Amniotic stem cell (primary cell): Measurements from ENCODE around the gene BIRC6.
"Not testable (repeated sequence)": the region's sequence is repeated elsewhere in the genome, so short reads cannot be mapped to it uniquely, and the experiment has no call there.

Source experiments
- DNase-seq: peaks from one replicate; lab custom pipeline; 2025; lab: John Stamatoyannopoulos, UW

The BIRC6 gene, protein sequence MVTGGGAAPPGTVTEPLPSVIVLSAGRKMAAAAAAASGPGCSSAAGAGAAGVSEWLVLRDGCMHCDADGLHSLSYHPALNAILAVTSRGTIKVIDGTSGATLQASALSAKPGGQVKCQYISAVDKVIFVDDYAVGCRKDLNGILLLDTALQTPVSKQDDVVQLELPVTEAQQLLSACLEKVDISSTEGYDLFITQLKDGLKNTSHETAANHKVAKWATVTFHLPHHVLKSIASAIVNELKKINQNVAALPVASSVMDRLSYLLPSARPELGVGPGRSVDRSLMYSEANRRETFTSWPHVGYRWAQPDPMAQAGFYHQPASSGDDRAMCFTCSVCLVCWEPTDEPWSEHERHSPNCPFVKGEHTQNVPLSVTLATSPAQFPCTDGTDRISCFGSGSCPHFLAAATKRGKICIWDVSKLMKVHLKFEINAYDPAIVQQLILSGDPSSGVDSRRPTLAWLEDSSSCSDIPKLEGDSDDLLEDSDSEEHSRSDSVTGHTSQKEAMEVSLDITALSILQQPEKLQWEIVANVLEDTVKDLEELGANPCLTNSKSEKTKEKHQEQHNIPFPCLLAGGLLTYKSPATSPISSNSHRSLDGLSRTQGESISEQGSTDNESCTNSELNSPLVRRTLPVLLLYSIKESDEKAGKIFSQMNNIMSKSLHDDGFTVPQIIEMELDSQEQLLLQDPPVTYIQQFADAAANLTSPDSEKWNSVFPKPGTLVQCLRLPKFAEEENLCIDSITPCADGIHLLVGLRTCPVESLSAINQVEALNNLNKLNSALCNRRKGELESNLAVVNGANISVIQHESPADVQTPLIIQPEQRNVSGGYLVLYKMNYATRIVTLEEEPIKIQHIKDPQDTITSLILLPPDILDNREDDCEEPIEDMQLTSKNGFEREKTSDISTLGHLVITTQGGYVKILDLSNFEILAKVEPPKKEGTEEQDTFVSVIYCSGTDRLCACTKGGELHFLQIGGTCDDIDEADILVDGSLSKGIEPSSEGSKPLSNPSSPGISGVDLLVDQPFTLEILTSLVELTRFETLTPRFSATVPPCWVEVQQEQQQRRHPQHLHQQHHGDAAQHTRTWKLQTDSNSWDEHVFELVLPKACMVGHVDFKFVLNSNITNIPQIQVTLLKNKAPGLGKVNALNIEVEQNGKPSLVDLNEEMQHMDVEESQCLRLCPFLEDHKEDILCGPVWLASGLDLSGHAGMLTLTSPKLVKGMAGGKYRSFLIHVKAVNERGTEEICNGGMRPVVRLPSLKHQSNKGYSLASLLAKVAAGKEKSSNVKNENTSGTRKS (N-terminal part only)

GRCh38 chr2:32356681-32357317 is at the start of gene BIRC6:
TSS of gene BIRC6 (plus strand) at chr2:32357023. CDS start at chr2:32357162, 139 bp downstream.
- DNase-seq = peak; percentile 93

DNA sequence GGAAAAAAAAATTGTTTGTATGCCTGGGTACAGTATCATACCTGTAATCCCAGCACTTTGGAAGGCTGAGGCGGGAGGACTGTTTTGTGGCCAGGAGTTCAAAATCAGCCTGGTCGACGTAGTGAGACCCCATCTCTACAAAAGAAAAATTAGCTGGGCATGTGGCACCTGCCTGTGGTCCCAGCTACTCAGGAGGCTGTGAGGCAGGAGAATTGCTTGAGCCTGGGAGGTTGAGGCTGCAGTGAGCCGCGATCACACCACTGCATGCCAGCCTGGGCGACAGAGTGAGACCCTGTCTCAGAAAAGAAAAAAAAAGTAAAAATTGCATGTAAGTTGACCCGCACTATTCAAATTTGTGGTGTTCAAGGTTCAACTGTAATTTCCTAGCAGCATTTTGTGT is 46.2 kb upstream of the BIRC6 start:
- no peak for DNase-seq

DNA sequence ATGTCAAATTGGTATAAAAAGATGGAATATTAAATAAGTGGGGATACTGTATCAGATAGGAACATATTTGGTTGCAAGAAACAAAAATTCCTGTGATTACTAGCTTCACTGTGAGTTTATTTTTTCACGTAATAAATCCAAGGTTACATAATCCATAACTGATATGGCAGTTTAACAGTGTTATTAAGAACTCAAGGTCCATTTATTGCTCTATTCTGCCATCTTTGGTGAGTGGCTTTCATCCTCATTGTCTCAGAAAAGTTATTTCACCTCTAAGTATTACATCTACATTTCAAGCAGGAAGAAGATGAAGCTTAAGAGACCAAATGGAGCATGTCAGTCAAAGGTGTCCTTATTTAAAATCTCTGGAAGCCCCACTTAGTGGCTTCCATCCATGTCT is 41.9 kb upstream of the BIRC6 start:
- DNase-seq = no peak

DNA sequence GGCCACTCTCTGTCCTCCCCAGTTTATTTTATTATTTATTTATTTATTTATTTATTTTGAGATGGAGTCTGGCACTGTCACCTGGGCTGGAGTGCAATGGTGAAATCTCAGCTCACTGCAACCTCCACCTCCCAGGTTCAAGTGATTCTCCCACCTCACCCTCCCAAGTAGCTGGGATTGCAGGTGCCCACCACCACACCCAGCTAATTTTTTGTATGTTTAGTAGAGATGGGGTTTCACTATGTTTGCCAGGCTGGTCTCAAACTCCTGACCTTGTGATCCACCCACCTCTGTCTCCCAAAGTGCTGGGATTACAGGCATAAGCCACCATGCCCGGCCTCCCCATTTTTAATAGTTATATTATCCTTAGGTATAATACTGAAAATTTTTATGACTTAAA is 28.1 kb upstream of the BIRC6 start:
- DNase-seq = not testable (repeated sequence)

- not testable (repeated sequence) for DNase-seq
These were observed 27.4 kb upstream of the BIRC6 start for GRCh38 chr2:32329180-32329980.

DNA sequence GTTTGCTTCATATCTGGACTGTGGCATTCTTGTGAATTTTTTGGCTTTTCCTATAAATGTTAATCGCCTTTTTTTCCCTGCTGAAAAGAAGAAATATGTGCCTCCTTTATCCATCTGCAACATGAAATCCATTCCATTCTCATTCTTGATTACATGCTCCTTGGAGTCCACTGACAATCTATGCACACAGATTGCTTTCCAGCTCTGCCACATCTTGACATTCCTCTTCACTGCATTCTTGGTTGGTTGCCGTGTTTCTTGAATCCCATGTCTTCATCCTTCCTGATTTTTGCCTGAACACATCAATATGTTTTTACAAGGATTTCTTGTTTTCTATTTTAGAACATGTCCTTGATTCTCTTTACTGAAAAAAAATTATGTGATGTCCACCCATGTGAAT is 26.7 kb upstream of the BIRC6 start:
- no peak for DNase-seq

GRCh38 chr2:32342801-32343200 is 14.0 kb upstream of the BIRC6 start:
- no peak for DNase-seq

DNA sequence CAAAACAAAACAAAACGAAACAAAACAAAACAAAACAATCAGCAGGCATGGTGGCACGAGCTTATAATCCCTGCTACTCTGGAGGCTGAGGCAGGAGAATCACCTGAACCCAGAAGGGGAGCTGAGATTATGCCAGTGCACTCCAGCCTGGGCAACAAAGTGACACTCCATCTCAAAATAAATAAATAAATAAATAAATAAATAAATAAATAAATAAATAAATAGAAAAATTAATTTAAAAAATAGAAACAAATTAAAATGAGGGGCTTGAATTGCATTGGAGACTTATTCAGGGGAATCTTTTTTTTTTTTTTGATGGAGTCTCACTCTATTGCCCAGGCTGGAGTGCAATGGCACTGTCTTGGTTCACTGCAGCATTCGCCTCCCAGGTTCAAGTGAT is 6.0 kb upstream of the BIRC6 start:
- DNase-seq = not testable (repeated sequence)

GRCh38 chr2:32355976-32356680 is 695 bp upstream of the BIRC6 start:
- no peak for DNase-seq

DNA sequence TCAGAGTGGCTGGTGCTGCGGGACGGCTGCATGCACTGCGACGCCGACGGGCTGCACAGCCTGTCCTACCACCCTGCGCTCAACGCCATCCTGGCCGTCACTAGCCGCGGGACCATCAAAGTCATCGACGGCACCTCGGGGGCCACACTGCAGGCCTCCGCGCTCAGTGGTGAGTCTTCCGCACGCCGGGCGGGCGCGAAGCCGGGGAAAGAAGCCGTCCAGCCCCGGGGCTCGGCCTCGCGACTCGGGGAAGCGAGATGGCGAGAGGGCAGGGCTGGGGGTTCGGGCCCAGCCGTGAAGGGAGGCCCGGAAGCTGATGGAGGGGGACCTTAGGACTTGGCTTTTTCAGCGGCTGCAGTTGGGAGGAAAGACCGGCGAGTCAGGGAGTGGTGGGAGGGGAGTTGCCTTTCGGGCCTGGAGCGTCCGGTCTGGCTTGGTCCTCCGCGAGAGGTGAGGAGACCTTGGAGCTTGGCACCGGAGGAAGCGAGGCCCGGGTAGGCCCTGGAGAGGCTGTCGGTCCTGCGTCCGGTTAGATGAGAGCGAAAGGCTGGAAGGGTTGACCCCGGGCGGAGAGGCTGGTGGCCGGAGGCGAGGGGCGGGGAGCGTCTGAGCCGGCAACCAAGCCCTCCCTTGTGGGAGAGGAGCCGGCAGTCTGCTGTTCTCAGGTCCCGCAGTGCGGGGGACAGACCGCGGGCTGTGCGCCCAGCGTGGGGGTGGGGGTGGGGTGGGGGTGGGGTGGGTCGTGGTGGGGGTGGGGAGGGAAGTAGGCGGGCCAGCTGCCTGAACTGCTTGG is 691 bp downstream of the BIRC6 start:
- no peak for DNase-seq

DNA sequence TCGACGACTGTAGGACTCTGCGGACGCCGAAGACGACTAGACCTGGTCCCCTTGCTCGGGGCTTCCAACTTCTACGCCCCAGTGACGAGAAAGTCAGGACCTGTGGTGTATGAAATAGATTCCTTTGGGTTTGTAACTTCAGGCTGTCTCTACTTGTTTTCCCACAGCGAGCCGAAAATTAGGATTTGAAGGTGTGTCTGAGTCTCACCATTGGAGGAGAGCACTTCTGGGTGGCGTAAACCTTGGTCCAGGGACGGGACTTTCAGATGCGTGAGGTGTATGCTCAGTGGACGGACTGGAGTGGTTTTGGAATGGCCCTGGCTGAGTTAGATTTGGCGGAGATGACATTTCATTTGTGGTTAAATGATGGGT is 1.3 kb downstream of the BIRC6 start:
- DNase-seq = no peak

GRCh38 chr2:32360416-32360815 is 3.6 kb downstream of the BIRC6 start:
- no peak for DNase-seq

DNA sequence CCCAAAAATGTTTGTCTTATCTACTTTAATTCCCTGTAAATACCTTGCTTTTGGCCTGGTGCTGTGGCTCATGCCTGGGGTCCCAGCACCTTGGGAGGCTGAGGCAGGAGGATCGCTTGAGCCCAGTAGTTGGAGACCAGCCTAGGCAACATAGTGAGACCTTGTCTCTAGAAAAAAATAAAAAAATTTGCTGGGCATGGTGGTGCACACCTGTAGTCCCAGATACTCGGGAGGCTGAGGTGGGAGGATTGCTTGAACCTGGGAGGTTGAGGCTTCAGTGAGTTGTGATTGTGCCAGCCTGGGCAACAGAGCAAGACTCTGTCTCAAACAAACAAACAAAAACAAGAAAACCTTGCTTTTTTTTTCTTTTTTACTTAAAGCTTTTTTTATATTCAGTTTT is 6.2 kb downstream of the BIRC6 start:
- DNase-seq = not testable (repeated sequence)

DNA sequence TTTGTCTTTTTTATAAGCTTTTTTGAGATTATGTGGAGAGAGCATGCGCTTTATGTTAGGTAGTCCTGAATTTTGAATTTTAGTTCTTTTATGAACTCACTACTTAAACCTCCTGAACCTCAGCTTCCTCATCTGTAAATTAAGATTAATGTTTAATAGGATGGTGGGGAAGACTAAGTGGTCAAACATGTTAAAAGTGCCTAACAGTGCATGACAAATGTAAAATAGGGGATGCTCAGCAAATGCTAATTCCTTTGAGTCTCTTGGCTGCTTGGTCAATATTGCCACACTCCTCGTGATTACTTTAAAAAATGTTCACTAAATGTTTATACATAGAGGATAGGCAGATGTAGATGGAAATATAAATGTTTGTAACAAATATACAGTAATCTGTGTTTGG is 6.8 kb downstream of the BIRC6 start:
- no peak for DNase-seq

- not testable (repeated sequence) for DNase-seq
These were observed 7.5 kb downstream of the BIRC6 start for GRCh38 chr2:32364290-32364689.

GRCh38 chr2:32365679-32366078 is 8.9 kb downstream of the BIRC6 start:
- not testable (repeated sequence) for DNase-seq

DNA sequence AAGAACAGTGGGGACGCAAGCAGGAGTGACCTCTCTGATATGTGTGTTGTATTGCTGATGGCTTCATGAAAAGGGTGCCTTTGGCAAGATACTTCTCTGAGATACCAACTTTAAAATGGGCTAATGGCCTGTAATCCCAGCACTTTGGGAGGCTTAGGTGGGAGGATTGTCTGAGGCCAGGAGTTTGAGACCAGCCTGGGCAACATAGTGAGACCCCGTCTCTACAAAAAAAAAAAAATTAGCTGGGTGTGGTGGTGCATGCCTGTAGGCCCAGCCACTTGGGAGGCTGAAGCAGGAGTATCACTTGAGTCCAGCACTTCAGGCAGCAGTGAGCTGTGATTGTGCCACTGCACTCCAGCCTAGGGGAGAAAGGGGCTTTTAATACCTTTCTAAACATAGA is 9.8 kb downstream of the BIRC6 start:
- DNase-seq = no peak

GRCh38 chr2:32369222-32369621 is 12.4 kb downstream of the BIRC6 start:
- no peak for DNase-seq

DNA sequence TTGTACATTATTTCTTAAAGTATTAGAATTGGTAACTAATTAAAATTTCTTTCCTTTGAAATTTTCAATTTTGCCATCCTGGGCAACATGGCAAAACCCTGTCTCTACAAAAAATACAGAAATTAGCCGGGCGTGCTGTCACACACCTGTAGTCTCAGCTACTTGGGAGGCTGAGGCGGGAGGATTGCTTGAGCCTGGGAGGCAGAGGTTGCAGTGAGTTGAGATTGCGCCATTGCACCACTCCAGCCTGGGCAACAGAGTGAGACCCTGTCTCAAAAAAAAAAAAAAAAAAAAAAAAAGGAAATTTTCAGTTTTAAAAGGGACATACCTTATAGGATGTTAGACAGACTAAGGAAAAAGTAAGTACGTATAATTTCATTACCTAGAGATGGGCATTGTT is 14.1 kb downstream of the BIRC6 start:
- DNase-seq = not testable (repeated sequence)
